A673 (cell line): ENCODE measurements around the gene CYBRD1. TPM values are rescaled to one million over a fixed set of nuclear protein-coding genes. Genes with fewer than 3 reads are reported as not detected.

Source experiments
- BruUV-seq: library from RNA; stranded (reverse); fragments of 400-500 nt; replicated peaks from 2 replicates; lab custom pipeline; 2021; lab: Mats Ljungman, UMichigan
- CTCF ChIA-PET: fragments of 300-600 bp; sonication (Branson Sonifier 250); formaldehyde crosslinking; loops from one replicate; lab custom pipeline; 2022; ENCODE audit warnings: antibody characterized with exemption; lab: Charles Lee
- POLR2A ChIA-PET: fragments of 300-600 bp; sonication (Branson Sonifier 250); formaldehyde crosslinking; loops from one replicate; lab custom pipeline; 2022; ENCODE audit warnings: antibody characterized with exemption; ENCODE audit not compliant: low non-redundant PET; lab: Charles Lee
- DNase-seq: peaks from one replicate; pipeline ENCODE4 v3.0.0-alpha.2; 2015; ENCODE audit warnings: low spot score
- H3K27ac ChIP-seq: fragments of 200-600 bp; sonication (generic); 2 replicates; pipeline ENCODE4 v1.5.1; 2016; ENCODE audit warnings: mixed run types, low read depth, mild to moderate bottlenecking, mixed read lengths, antibody characterized with exemption, low read length; ENCODE audit not compliant: poor library complexity, severe bottlenecking
- H3K27me3 ChIP-seq: fragments of 200-600 bp; sonication (generic); replicated peaks from 2 replicates; pipeline ENCODE4 v1.6.1; 2017; ENCODE audit warnings: mixed run types, low read depth, mild to moderate bottlenecking, mixed read lengths, antibody characterized with exemption, low read length; ENCODE audit not compliant: insufficient read depth, poor library complexity
- H3K36me3 ChIP-seq: fragments of 200-600 bp; sonication (generic); 2 replicates; pipeline ENCODE4 v1.6.1; 2016; ENCODE audit warnings: mixed run types, mild to moderate bottlenecking, mixed read lengths, antibody characterized with exemption, low read length; ENCODE audit not compliant: insufficient read depth, poor library complexity, severe bottlenecking
- H3K4me1 ChIP-seq: fragments of 200-600 bp; sonication (generic); 2 replicates; pipeline ENCODE4 v1.6.1; 2017; ENCODE audit warnings: mixed run types, mild to moderate bottlenecking, mixed read lengths, antibody characterized with exemption, low read length; ENCODE audit not compliant: insufficient read depth, poor library complexity, severe bottlenecking
- H3K4me3 ChIP-seq: fragments of 200-600 bp; sonication (generic); 2 replicates; pipeline ENCODE4 v1.5.1; 2016; ENCODE audit warnings: low read depth, mixed run types, mild to moderate bottlenecking, mixed read lengths, low read length; ENCODE audit not compliant: poor library complexity, severe bottlenecking
- H3K9me3 ChIP-seq: fragments of 200-600 bp; sonication (generic); 2 replicates; pipeline ENCODE4 v1.6.1; 2016; ENCODE audit warnings: mixed run types, low read depth, mild to moderate bottlenecking, mixed read lengths, antibody characterized with exemption, low read length; ENCODE audit not compliant: poor library complexity, severe bottlenecking
- CTCF ChIP-seq: fragments of 300-800, 200-600 bp; sonication (generic); conservative IDR thresholded peaks from 2 replicates; pipeline ENCODE4 v1.5.1; 2017; ENCODE audit warnings: low read depth, mild to moderate bottlenecking, antibody characterized with exemption, low read length, moderate library complexity, mixed read lengths
- EZH2 ChIP-seq: fragments of 200-600 bp; sonication (generic); IDR thresholded peaks from 2 replicates; pipeline ENCODE4 v1.6.1; 2017; ENCODE audit warnings: borderline replicate concordance, low read depth, mild to moderate bottlenecking, mixed read lengths, antibody characterized with exemption, low read length; ENCODE audit not compliant: poor library complexity, severe bottlenecking
- intact Hi-C: fragments of 100-400 bp; cut with micrococcal nuclease; formaldehyde crosslinking; loops from one replicate; pipeline ENCODE4 v1.10.0; 2022; ENCODE audit not compliant: unreplicated experiment
- total RNA-seq: library from RNA; stranded (reverse); gene quantifications from 2 replicates; pipeline ENCODE4 v1.2.3, GENCODE V29; 2021

The CYBRD1 gene
- total RNA-seq, 1 experiment from 2014 or later = 7.3 TPM

GRCh38 chr2:171513719-171514160 is 8.5 kb upstream of the CYBRD1 start:
- ChIA-PET POLR2A (no interaction called here), CTCF (no interaction called here)
- no peak overlapping the region for H3K4me3 ChIP-seq
- no peak for DNase-seq
- H3K36me3 ChIP-seq = no peaks in the 10 kb centered on the region
- H3K27me3 ChIP-seq = no peaks in the 10 kb centered on the region
- H3K9me3 ChIP-seq = no peaks in the 10 kb centered on the region
- TF ChIP-seq CTCF (no peak), EZH2 (no peak)
- H3K4me1 ChIP-seq = no peaks in the 10 kb centered on the region
- intact Hi-C loops = no loop called here
- H3K27ac ChIP-seq = no peak overlapping the region
- BruUV-seq = no TSS peak

- POLR2A ChIA-PET = no interaction called here
- BruUV-seq = no TSS peak
- TF ChIP-seq CTCF = no peak
- TF ChIP-seq EZH2 = no peak
- intact Hi-C loops = no loop called here
- CTCF ChIA-PET = no interaction called here
- no peaks in the 10 kb centered on the region for H3K36me3 ChIP-seq
- H3K27me3 ChIP-seq = no peaks in the 10 kb centered on the region
- H3K27ac ChIP-seq = no peak overlapping the region
- H3K4me1 ChIP-seq = no peaks in the 10 kb centered on the region
- DNase-seq = no peak
- no peaks in the 10 kb centered on the region for H3K9me3 ChIP-seq
- H3K4me3 ChIP-seq = no peak overlapping the region
Measured at GRCh38 chr2:171514908-171515582, 7.2 kb upstream of the CYBRD1 start.

GRCh38 chr2:171515672-171516298 is 6.5 kb upstream of the CYBRD1 start:
- Histone ChIP-seq H3K36me3 (no peaks in the 10 kb centered on the region), H3K27me3 (no peaks in the 10 kb centered on the region), H3K9me3 (no peaks in the 10 kb centered on the region), H3K4me1 (no peaks in the 10 kb centered on the region), H3K27ac (no peak overlapping the region), H3K4me3 (no peak overlapping the region)
- no peak for DNase-seq
- TF ChIP-seq EZH2 = no peak
- CTCF ChIA-PET = no interaction called here
- no TSS peak for BruUV-seq
- POLR2A ChIA-PET = no interaction called here
- intact Hi-C loops = no loop called here
